Measurements from ENCODE around the gene IFNAR2.

DNA sequence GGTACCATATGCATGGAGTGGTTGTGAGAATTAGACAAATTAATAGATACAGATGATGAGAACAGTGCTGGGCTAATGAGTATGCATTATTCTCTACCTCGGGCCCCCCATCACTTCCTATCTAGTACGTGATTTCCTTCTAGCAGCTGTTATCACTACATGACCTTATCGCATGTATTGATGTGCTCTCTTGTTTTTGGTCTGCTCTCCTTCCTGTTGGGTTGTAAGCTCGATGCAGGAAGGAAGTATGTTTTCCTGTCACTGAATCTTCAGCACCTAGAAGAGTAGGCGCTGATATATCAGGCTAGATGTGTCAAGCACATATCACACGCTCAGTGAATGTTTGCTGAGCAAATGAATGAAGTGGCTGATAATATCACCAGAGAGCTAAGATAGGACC is 43.9 kb upstream of the IFNAR2 start:
- TF ChIP-seq EZH2 (IDR thresholded peaks at IDR 0.05; ENCODE audit: low read depth, unreplicated experiment), result no peak
- TF ChIP-seq, protein P1, sequence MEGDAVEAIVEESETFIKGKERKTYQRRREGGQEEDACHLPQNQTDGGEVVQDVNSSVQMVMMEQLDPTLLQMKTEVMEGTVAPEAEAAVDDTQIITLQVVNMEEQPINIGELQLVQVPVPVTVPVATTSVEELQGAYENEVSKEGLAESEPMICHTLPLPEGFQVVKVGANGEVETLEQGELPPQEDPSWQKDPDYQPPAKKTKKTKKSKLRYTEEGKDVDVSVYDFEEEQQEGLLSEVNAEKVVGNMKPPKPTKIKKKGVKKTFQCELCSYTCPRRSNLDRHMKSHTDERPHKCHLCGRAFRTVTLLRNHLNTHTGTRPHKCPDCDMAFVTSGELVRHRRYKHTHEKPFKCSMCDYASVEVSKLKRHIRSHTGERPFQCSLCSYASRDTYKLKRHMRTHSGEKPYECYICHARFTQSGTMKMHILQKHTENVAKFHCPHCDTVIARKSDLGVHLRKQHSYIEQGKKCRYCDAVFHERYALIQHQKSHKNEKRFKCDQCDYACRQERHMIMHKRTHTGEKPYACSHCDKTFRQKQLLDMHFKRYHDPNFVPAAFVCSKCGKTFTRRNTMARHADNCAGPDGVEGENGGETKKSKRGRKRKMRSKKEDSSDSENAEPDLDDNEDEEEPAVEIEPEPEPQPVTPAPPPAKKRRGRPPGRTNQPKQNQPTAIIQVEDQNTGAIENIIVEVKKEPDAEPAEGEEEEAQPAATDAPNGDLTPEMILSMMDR (conservative IDR thresholded peaks at IDR 0.05; ENCODE audit: low read depth in 2 of 2), result no peak
- TF ChIP-seq ETS1 (IDR thresholded peaks at IDR 0.05), result no peak
- no peak for TF ChIP-seq CREB1 (CRISPR knock-in tag; IDR thresholded peaks at IDR 0.05; ENCODE audit: low read depth)
- no peak for TF ChIP-seq POLR2AphosphoS5 (IDR thresholded peaks at IDR 0.05; ENCODE audit: low read depth)
